ENCODE data around the gene QSOX1. TPM values are rescaled to one million over a fixed set of nuclear protein-coding genes. Genes with fewer than 3 reads are reported as not detected.

QSOX1 gene
- total and polyA plus RNA-seq, 4 donors, result 170 to 537 (median 256) TPM

DNA sequence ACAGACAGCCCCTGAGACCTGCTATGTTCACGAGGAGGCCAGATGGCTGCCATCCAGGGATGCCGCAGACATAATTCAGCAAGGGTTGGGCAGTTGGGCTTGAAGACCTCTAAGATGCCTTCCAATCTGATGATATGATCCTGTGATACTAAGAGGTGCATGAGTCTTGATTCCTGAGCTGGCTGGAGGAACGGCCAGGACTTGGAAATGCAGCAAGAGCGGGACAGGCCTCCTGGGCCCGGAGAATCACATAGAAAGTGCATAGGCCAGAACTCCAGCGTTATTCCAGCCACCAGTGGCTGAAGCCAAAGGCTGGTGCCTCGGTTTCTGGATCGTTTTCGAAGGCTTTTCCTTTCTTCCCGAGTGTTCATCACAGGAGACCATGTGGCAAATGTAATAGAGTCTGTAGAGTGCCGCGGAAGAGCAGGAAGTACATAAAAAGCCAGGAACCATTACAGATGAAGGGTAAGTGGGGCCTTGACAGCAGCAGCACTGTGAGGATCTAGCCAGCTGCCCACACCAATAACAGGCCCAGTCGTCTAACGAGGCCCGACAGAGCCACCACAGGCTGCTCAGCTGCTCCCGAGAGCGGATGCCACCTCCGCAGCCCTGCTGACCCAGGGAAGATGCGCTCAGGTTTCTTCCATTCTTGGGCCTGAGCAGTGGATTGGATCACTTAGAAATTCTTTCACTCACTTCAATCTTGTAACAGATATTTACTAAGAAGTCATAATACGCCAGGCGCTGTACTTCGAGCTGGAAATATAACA, 61.4 kb downstream of the QSOX1 start:
- no peaks in the 10 kb centered on the region for H3K36me3 ChIP-seq (ENCODE audit: control insufficient read depth in 4 of 4, insufficient read depth in 4 of 4, low read length in 4 of 4)
- no peak overlapping the region for H3K27ac ChIP-seq (ENCODE audit: low read depth in 1 of 2, low read length in 1 of 2)
- no peaks in the 10 kb centered on the region for H3K27me3 ChIP-seq (ENCODE audit: control insufficient read depth in 3 of 3, insufficient read depth in 3 of 3, low read length in 2 of 3)
- peak in 1 of 3 donors; percentile 42 for DNase-seq
- 85 to 90% methylated on average over 22 of the region's 22 CpGs for WGBS, 2 donors
- H3K4me3 ChIP-seq, result no peak overlapping the region
- H3K9ac ChIP-seq (ENCODE audit: insufficient read depth in 1 of 2, low read length in 2 of 2), result no peak overlapping the region
- TF ChIP-seq, protein P1, sequence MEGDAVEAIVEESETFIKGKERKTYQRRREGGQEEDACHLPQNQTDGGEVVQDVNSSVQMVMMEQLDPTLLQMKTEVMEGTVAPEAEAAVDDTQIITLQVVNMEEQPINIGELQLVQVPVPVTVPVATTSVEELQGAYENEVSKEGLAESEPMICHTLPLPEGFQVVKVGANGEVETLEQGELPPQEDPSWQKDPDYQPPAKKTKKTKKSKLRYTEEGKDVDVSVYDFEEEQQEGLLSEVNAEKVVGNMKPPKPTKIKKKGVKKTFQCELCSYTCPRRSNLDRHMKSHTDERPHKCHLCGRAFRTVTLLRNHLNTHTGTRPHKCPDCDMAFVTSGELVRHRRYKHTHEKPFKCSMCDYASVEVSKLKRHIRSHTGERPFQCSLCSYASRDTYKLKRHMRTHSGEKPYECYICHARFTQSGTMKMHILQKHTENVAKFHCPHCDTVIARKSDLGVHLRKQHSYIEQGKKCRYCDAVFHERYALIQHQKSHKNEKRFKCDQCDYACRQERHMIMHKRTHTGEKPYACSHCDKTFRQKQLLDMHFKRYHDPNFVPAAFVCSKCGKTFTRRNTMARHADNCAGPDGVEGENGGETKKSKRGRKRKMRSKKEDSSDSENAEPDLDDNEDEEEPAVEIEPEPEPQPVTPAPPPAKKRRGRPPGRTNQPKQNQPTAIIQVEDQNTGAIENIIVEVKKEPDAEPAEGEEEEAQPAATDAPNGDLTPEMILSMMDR (IDR thresholded peaks at IDR 0.05; ENCODE audit: control extremely low read depth, extremely low read depth), result no peak
- no peak for ATAC-seq (ENCODE audit: insufficient read depth, low FRiP score)
- H3K4me1 ChIP-seq (ENCODE audit: control insufficient read depth in 5 of 5, insufficient read depth in 5 of 5, low read length in 5 of 5), result peaks cover 0 to 24% (median 0%) of the 10 kb centered on the region in 5 donors
- H3K9me3 ChIP-seq (ENCODE audit: control insufficient read depth in 4 of 4, insufficient read depth in 3 of 4, low read length in 3 of 4), result no peaks in the 10 kb centered on the region

DNA sequence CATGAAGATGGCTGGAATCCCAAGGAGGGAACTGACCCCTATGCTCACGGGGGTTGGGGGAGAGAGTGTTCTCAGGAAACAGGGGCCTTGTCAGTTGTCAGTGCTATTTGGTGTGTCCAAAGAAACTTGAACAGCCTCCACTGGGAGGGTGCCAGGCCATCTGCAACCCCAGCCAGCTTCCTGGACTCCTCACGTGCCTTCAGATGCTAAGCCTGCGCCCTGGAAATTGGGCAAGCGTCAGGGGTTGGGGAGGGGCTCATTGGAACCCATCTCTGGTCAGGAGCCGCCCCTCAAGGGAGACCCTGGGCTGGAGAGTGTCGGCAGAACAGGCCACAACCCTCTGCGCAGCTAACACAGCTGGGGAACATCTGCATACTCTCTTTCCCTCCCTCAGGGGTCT, 62.3 kb downstream of the QSOX1 start:
- no peaks in the 10 kb centered on the region for H3K9me3 ChIP-seq (ENCODE audit: control insufficient read depth in 4 of 4, insufficient read depth in 3 of 4, low read length in 3 of 4)
- no peak overlapping the region for H3K27ac ChIP-seq (ENCODE audit: low read depth in 1 of 2, low read length in 1 of 2)
- peaks cover 0 to 3% (median 0%) of the 10 kb centered on the region in 3 donors for H3K27me3 ChIP-seq (ENCODE audit: control insufficient read depth in 3 of 3, insufficient read depth in 3 of 3, low read length in 2 of 3)
- peaks cover 0 to 24% (median 0%) of the 10 kb centered on the region in 5 donors for H3K4me1 ChIP-seq (ENCODE audit: control insufficient read depth in 5 of 5, insufficient read depth in 5 of 5, low read length in 5 of 5)
- 72 to 73% methylated on average over 7 of the region's 7 CpGs for WGBS, 2 donors
- DNase-seq (peak in 2 of 3 donors; percentile 35 to 81), ATAC-seq (ENCODE audit: insufficient read depth, low FRiP score) (no peak)
- no peak overlapping the region for H3K9ac ChIP-seq (ENCODE audit: insufficient read depth in 1 of 2, low read length in 2 of 2)
- TF ChIP-seq, protein P1 (IDR thresholded peaks at IDR 0.05; ENCODE audit: control extremely low read depth, extremely low read depth), result no peak
- H3K4me3 ChIP-seq, result no peak overlapping the region
- H3K36me3 ChIP-seq (ENCODE audit: control insufficient read depth in 4 of 4, insufficient read depth in 4 of 4, low read length in 4 of 4), result no peaks in the 10 kb centered on the region

DNA sequence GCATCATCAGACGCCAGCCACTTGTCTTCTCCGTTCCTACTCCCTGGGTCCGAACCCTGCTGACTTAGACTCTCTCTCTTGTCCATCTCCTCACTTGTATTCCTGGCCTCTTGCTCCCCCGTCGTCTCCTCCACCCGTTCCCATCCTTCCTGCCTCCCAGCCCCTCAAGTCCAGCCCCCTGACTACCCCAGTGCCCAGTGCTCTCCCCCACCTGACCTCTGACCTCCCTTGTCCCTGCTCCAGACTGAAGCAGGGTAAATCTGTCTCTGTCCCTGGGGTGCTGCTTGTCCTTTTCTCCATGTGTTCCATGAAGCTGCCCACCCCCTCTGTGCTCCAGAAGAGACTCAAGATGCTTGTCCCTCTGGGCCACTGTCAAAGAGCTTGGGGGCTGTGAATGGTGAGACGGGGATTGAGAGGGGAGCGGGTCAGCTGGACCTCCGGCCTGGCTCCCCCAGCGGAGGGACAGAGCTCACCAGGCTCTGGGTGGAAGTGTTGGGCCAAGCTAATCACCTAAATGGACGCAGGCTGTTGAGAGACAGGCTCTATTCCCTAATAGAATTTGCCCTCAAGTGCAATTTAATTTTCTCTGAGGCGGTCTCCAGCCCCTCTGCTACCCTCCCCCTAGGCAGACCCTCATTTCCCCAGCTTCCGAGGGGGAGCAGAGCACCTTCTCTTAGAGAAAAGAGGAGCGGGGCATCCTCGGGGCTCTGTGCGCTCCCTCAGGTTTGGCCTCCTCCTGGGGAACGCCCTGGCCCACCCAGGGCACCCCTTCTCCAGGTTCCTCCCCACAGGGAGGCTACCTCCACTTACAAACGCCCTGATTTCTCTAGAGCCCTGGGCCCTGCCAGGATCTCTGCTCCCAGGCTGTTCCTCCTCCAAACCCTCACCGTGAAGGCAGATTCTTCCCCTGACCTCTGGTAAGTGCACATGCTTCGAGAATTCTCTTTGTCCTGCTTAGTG, 64.4 kb downstream of the QSOX1 start:
- H3K9me3 ChIP-seq (ENCODE audit: control insufficient read depth in 4 of 4, insufficient read depth in 3 of 4, low read length in 3 of 4), result no peaks in the 10 kb centered on the region
- no peak for ATAC-seq (ENCODE audit: insufficient read depth, low FRiP score)
- peaks cover 0 to 16% (median 0%) of the 10 kb centered on the region in 5 donors for H3K4me1 ChIP-seq (ENCODE audit: control insufficient read depth in 5 of 5, insufficient read depth in 5 of 5, low read length in 5 of 5)
- H3K36me3 ChIP-seq (ENCODE audit: control insufficient read depth in 4 of 4, insufficient read depth in 4 of 4, low read length in 4 of 4), result no peaks in the 10 kb centered on the region
- H3K27me3 ChIP-seq (ENCODE audit: control insufficient read depth in 3 of 3, insufficient read depth in 3 of 3, low read length in 2 of 3), result peaks cover under 1 to 12% (median 3%) of the 10 kb centered on the region in 3 donors
- 85 to 87% methylated on average over 20 of the region's 20 CpGs for WGBS, 2 donors
- no peak for DNase-seq
- H3K4me3 ChIP-seq, result no peak overlapping the region
- TF ChIP-seq, protein P1 (IDR thresholded peaks at IDR 0.05; ENCODE audit: control extremely low read depth, extremely low read depth), result no peak
- no peak overlapping the region for H3K27ac ChIP-seq (ENCODE audit: low read depth in 1 of 2, low read length in 1 of 2)
- H3K9ac ChIP-seq (ENCODE audit: insufficient read depth in 1 of 2, low read length in 2 of 2), result no peak overlapping the region

Measured in lung (tissue), 12 donors.